HepG2 (cell line): ENCODE measurements around the gene SYVN1. TPM values are rescaled to one million over a fixed set of nuclear protein-coding genes. Genes with fewer than 3 reads are reported as not detected.

ENCODE experiments used
- AGO1 ChIP-seq: fragments of 200-400 bp; formaldehyde crosslinking; IDR thresholded peaks from 2 replicates; pipeline ENCODE4 v1.6.1; 2017; ENCODE audit warnings: mild to moderate bottlenecking, low read depth, low read length, moderate library complexity; ENCODE audit not compliant: poor library complexity, severe bottlenecking
- HNRNPH1 ChIP-seq: fragments of 200-400 bp; formaldehyde crosslinking; optimal IDR thresholded peaks from 2 replicates; pipeline ENCODE3; 2017; ENCODE audit warnings: mild to moderate bottlenecking, low read depth, low read length
- HOMEZ ChIP-seq: IDR thresholded peaks from 2 replicates; pipeline ENCODE4 v1.6.1; 2016; ENCODE audit warnings: low read depth
- HOXA3 ChIP-seq: sonication (generic); formaldehyde crosslinking; IDR thresholded peaks from 2 replicates; pipeline ENCODE4 v1.5.0; 2020; ENCODE audit warnings: missing genetic modification reagents
- HOXD1 ChIP-seq: sonication (generic); formaldehyde crosslinking; IDR thresholded peaks from 2 replicates; pipeline ENCODE4 v1.5.0; 2020; ENCODE audit warnings: missing genetic modification reagents
- MED1 ChIP-seq: sonication (generic); formaldehyde crosslinking; IDR thresholded peaks from 2 replicates; pipeline ENCODE4 v1.4.0; 2020; ENCODE audit warnings: missing genetic modification reagents
- MTF1 ChIP-seq: sonication (generic); formaldehyde crosslinking; IDR thresholded peaks from 2 replicates; pipeline ENCODE4 v1.5.0; 2020; ENCODE audit warnings: missing genetic modification reagents
- PBX2 ChIP-seq: IDR thresholded peaks from 2 replicates; pipeline ENCODE4 v1.6.1; 2016; ENCODE audit warnings: control low read depth
- RBM39 ChIP-seq: fragments of 200-400 bp; formaldehyde crosslinking; IDR thresholded peaks from one replicate; pipeline ENCODE4 v1.6.1; 2018; ENCODE audit warnings: antibody characterized with exemption, mild to moderate bottlenecking, low read depth, low read length; ENCODE audit not compliant: poor library complexity, severe bottlenecking
- RFX1 ChIP-seq: fragments of 450-650 bp; IDR thresholded peaks from 2 replicates; pipeline ENCODE4 v1.6.1; 2017
- RFXAP ChIP-seq: sonication (generic); formaldehyde crosslinking; IDR thresholded peaks from 2 replicates; pipeline ENCODE4 v1.4.0; 2020; ENCODE audit warnings: missing genetic modification reagents, borderline replicate concordance
- SP2 ChIP-seq: sonication (generic); formaldehyde crosslinking; IDR thresholded peaks from 2 replicates; pipeline ENCODE4 v1.5.1; 2020; ENCODE audit warnings: mild to moderate bottlenecking, missing genetic modification reagents
- TBX2 ChIP-seq: sonication (generic); formaldehyde crosslinking; IDR thresholded peaks from 2 replicates; pipeline ENCODE4 v1.5.0; 2020; ENCODE audit warnings: missing genetic modification reagents, mild to moderate bottlenecking, borderline replicate concordance
- THAP9 ChIP-seq: sonication (generic); formaldehyde crosslinking; IDR thresholded peaks from 2 replicates; pipeline ENCODE4; 2020; ENCODE audit warnings: missing genetic modification reagents, mild to moderate bottlenecking, borderline replicate concordance
- U2AF2 ChIP-seq: fragments of 200-400 bp; formaldehyde crosslinking; IDR thresholded peaks from 2 replicates; pipeline ENCODE4 v1.6.1; 2017; ENCODE audit warnings: low read depth, mild to moderate bottlenecking, low read length
- ZFP37 ChIP-seq: sonication (generic); formaldehyde crosslinking; IDR thresholded peaks from 2 replicates; pipeline ENCODE4 v1.4.0; 2020; ENCODE audit warnings: missing genetic modification reagents, borderline replicate concordance
- ZNF207 ChIP-seq: fragments of 450-650 bp; IDR thresholded peaks from 2 replicates; pipeline ENCODE4 v1.6.1; 2016; ENCODE audit warnings: antibody characterized with exemption, borderline replicate concordance
- ZNF329 ChIP-seq: sonication (generic); formaldehyde crosslinking; IDR thresholded peaks from 2 replicates; pipeline ENCODE4 v1.9.0; 2021; ENCODE audit warnings: low read depth, mild to moderate bottlenecking, missing genetic modification reagents
- ZNF605 ChIP-seq: sonication (generic); formaldehyde crosslinking; IDR thresholded peaks from 2 replicates; pipeline ENCODE4 v1.8.0; 2022; ENCODE audit warnings: mild to moderate bottlenecking, missing genetic modification reagents
- ZNF678 ChIP-seq: sonication (generic); formaldehyde crosslinking; IDR thresholded peaks from 2 replicates; pipeline ENCODE4 v1.4.0; 2020; ENCODE audit warnings: mild to moderate bottlenecking, missing genetic modification reagents
- polyA plus RNA-seq, 8 experiments: library from polyadenylated mRNA; depleted of rRNA in 3 of 8; stranded (reverse) in 7 of 8; unstranded in 1 of 8; fragments of >200 nt; fragmentation: Illumina TruSeq in 4 of 8; extraction: Trizol in 4 of 8; gene quantifications; 2 replicates each; pipeline versions ENCODE4 v1.2.1 to v1.2.3, GENCODE V29; 2011 to 2016; ENCODE audit warnings: low read depth in 4 of 8, missing spikeins in 1 of 8, mixed read lengths in 1 of 8; ENCODE audit not compliant: insufficient read depth in 1 of 8
- total RNA-seq, 5 experiments: library from RNA; depleted of rRNA; stranded (reverse); fragments of >200 nt; fragmentation: Illumina TruSeq; extraction: Trizol; gene quantifications; 2 replicates each; pipeline ENCODE4 v1.2.3, GENCODE V29; 2016; ENCODE audit warnings: low read depth in 1 of 5
- TF ChIP-seq, protein P1 (sequence below): sonication (generic); formaldehyde crosslinking; IDR thresholded peaks from 2 replicates; pipeline ENCODE4 v1.4.0; 2020; ENCODE audit warnings: low read depth, missing genetic modification reagents

Gene SYVN1
- total and polyA plus RNA-seq, 2 of the 13 experiments (the other 11 are each of a cell fraction or from before 2014, with no cell fraction given) = 10.3 to 22.5 TPM

DNA sequence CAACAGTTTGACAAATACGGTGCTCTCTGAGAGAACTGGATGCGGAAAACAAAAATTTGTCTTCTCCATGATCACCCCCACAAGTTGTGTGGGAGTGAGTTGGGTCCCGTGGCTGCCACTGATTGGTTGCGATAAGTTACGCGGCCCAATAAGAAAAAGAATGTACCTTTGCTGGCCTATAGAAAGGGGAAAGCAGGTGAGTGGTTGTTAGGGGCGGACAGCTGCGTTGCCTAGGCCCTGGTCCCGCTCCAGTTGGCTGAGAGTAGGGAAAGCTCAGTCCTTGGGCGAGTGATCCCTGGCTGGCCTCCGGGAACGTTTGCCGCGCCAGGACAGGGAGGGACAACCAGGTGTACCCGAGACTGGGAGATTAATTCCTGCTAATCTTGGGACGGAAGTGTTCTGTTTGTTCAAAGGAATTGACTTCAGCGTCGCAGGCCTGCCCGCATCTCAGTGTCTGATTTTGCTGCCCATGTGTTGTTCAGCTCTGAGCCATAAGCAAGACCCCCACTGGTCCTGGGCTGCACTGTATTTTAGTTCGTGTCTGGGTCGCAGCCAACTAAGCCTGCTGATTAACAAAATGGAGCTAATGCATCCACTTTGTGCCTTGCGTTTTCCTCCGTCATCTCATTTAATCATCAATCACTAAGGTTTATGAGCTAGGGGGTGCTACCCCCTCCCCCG, 773 bp upstream of the SYVN1 start (continued):
- 0 out of 2 replicates have a peak, but pooled peaks have one; percentile 25 for TF ChIP-seq HOMEZ (CRISPR knock-in tag)
- peak; percentile 61 for TF ChIP-seq PBX2
- 0 out of 2 replicates have a peak, but pooled peaks have one; percentile 9 for TF ChIP-seq TBX2
- TF ChIP-seq RFXAP (CRISPR knock-in tag) = peak; percentile 95
- peak; percentile 89 for TF ChIP-seq SP2 (CRISPR knock-in tag)
- no peak for TF ChIP-seq HNRNPH1
- no peak for TF ChIP-seq HOXD1 (CRISPR knock-in tag)
- no peak for TF ChIP-seq AGO1
- TF ChIP-seq, protein P1, sequence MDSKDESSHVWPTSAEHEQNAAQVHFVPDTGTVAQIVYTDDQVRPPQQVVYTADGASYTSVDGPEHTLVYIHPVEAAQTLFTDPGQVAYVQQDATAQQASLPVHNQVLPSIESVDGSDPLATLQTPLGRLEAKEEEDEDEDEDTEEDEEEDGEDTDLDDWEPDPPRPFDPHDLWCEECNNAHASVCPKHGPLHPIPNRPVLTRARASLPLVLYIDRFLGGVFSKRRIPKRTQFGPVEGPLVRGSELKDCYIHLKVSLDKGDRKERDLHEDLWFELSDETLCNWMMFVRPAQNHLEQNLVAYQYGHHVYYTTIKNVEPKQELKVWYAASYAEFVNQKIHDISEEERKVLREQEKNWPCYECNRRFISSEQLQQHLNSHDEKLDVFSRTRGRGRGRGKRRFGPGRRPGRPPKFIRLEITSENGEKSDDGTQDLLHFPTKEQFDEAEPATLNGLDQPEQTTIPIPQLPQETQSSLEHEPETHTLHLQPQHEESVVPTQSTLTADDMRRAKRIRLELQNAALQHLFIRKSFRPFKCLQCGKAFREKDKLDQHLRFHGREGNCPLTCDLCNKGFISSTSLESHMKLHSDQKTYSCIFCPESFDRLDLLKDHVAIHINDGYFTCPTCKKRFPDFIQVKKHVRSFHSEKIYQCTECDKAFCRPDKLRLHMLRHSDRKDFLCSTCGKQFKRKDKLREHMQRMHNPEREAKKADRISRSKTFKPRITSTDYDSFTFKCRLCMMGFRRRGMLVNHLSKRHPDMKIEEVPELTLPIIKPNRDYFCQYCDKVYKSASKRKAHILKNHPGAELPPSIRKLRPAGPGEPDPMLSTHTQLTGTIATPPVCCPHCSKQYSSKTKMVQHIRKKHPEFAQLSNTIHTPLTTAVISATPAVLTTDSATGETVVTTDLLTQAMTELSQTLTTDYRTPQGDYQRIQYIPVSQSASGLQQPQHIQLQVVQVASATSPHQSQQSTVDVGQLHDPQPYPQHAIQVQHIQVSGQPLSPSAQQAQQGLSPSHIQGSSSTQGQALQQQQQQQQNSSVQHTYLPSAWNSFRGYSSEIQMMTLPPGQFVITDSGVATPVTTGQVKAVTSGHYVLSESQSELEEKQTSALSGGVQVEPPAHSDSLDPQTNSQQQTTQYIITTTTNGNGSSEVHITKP = peak; percentile 66; the same call in 1 of the 2 replicates
- TF ChIP-seq ZNF678 (CRISPR knock-in tag) = no peak
- TF ChIP-seq RBM39 = peak; percentile 35
- TF ChIP-seq HOXA3 = no peak
- TF ChIP-seq MTF1 (CRISPR knock-in tag) = no peak; the same call in 1 of the 2 replicates
- peak; percentile 32; the same call in 1 of the 2 replicates for TF ChIP-seq ZNF605 (CRISPR knock-in tag)
- TF ChIP-seq ZNF207 = no peak
- peak; percentile 98 for TF ChIP-seq RFX1
- TF ChIP-seq MED1 (CRISPR knock-in tag) = peak; percentile 10; the same call in 1 of the 2 replicates
- no peak; the same call in 1 of the 2 replicates for TF ChIP-seq THAP9 (CRISPR knock-in tag)
- TF ChIP-seq U2AF2 = peak; percentile 68; the same call in 1 of the 2 replicates
- TF ChIP-seq ZNF329 (CRISPR knock-in tag) = no peak
- no peak for TF ChIP-seq ZFP37
